ENCODE data around the gene DMRT3. TPM values are rescaled to one million over a fixed set of nuclear protein-coding genes. Genes with fewer than 3 reads are reported as not detected.

Gene DMRT3
- total and polyA plus RNA-seq, 3 donors from 2014 or later, result 6.3 to 11.8 (median 6.7) TPM

DNA sequence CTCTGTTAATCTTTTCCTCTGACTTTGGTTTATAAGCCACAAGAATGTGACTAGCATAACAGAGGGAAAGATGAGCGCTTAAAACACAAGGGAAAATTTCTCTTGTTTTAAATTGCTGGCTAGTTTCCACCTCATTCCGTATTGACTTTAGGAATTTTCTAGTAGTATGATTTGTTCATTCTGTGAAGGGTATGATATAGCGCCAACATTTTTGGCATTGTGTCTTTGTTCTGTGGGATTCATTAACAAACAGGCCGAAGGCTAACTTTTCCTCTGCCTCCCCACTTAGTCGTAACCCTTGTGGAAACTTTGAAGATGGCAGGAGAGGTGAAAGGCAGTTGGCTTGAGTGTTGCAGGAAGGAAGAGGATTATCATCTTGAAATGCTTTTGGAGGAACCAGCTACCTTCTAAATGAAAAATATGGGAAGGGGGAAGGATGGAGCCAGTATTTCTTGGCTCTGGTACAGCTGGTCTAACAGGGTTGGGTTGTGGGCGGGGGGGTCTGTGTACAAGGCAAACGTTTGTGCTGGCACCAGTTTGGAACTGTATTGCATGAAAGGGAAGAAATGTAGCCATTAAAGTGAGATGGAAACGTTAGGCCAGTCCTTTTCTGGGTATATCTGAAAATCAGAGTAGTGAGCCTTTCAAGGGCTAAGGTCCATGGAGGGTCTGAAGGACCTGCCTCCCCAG is 52.2 kb downstream of the DMRT3 start:
- Histone ChIP-seq H3K27me3 (no peaks in the 10 kb centered on the region), H3K36me3 (ENCODE audit: low read depth, missing control alignments) (no peaks in the 10 kb centered on the region), H3K27ac (no peak overlapping the region), H3K4me1 (no peaks in the 10 kb centered on the region), H3K9me3 (no peaks in the 10 kb centered on the region), H3K4me3 (no peak overlapping the region)
- DNase-seq, result no peak
- intact Hi-C loops (cut with DNase I; ENCODE audit: low total_unique reads), result no loop called here
- WGBS, 2 donors, result 64 to 70% methylated on average over 8 of the region's 8 CpGs
- TF ChIP-seq CTCF (IDR thresholded peaks at IDR 0.05), result no peak
- no peak for TF ChIP-seq POLR2A (IDR thresholded peaks at IDR 0.05)

DNA sequence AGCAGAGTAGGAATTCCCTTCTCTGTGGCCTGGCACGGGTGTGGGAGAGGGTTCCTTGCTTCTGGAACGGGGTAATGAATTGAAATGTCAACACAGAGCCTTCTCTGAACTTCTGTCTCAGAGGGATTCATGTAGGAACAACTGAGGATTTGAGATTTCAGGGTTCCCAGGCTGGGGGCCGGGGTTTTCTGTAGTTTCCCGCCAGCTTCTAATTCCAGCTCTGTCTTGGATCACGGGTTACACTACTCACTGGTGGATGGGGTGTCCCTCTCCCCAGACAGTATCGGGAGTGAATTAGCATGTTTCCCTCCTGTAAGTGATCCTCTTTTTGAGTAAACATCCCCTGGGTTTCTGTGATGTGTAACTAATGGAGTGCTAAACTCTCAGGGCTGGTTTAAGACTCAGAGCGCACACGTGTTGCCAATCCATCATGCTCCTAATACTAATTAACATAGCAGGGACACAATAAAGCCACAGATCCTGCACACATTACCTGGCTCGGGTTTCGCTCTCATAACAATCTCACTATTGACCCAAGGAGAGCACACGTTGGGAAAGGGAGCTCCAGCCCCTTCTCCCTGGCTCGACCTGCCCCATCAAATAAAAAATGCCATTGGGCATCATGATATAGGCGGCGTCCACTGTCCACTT is 55.6 kb downstream of the DMRT3 start:
- H3K4me1 ChIP-seq, result no peaks in the 10 kb centered on the region
- no peak for DNase-seq
- H3K9me3 ChIP-seq, result no peaks in the 10 kb centered on the region
- no peak overlapping the region for H3K27ac ChIP-seq
- no peaks in the 10 kb centered on the region for H3K36me3 ChIP-seq (ENCODE audit: low read depth, missing control alignments)
- H3K4me3 ChIP-seq, result no peak overlapping the region
- 68 to 73% methylated on average over 12 to 14 of the region's 14 CpGs for WGBS, 2 donors
- TF ChIP-seq CTCF (IDR thresholded peaks at IDR 0.05) (no peak), POLR2A (IDR thresholded peaks at IDR 0.05) (no peak)
- intact Hi-C loops (cut with DNase I; ENCODE audit: low total_unique reads), result no loop called here
- H3K27me3 ChIP-seq, result no peaks in the 10 kb centered on the region

GRCh38 chr9:1034271-1034670 is 57.8 kb downstream of the DMRT3 start:
- H3K27ac ChIP-seq, result no peak overlapping the region
- H3K4me3 ChIP-seq, result no peak overlapping the region
- no peaks in the 10 kb centered on the region for H3K36me3 ChIP-seq (ENCODE audit: low read depth, missing control alignments)
- H3K4me1 ChIP-seq, result no peaks in the 10 kb centered on the region
- no peaks in the 10 kb centered on the region for H3K9me3 ChIP-seq
- H3K27me3 ChIP-seq, result no peaks in the 10 kb centered on the region
- DNase-seq, result no peak
- TF ChIP-seq CTCF (IDR thresholded peaks at IDR 0.05) (no peak), POLR2A (IDR thresholded peaks at IDR 0.05) (no peak)
- 34 to 66% methylated on average over 3 of the region's 3 CpGs for WGBS, 2 donors
- intact Hi-C loops (cut with DNase I; ENCODE audit: low total_unique reads), result no loop called here

GRCh38 chr9:1039589-1039988 is 63.1 kb downstream of the DMRT3 start:
- DNase-seq, result no peak
- intact Hi-C loops (cut with DNase I; ENCODE audit: low total_unique reads), result no loop called here
- TF ChIP-seq POLR2A (IDR thresholded peaks at IDR 0.05) (no peak), CTCF (IDR thresholded peaks at IDR 0.05) (no peak)
- no peak overlapping the region for H3K4me3 ChIP-seq
- no peak overlapping the region for H3K27ac ChIP-seq
- H3K27me3 ChIP-seq, result no peaks in the 10 kb centered on the region
- no peaks in the 10 kb centered on the region for H3K9me3 ChIP-seq
- no peaks in the 10 kb centered on the region for H3K4me1 ChIP-seq
- no peaks in the 10 kb centered on the region for H3K36me3 ChIP-seq (ENCODE audit: low read depth, missing control alignments)
- 71 to 81% methylated on average over 4 of the region's 4 CpGs for WGBS, 2 donors

Small RNA genes within 50 kb of the gene (small RNA-seq; reads per million reads assigned to genes)
- 0 reads per million in 2 donors for gene RNU6-1073P

Other genes starting within 250 kb of the DMRT3 start
- 100 to 1,000 TPM in 1 of 2 donors, 10 to 100 TPM in 1; 93.4 to 128 TPM for gene DMRT1, start 135.0 kb upstream of the DMRT3 start, total RNA-seq
- 54.4 TPM for gene DMRT1, start 135.0 kb upstream of the DMRT3 start, polyA plus RNA-seq (ENCODE audit: insufficient read depth, low read depth, low replicate concordance)
- gene DMRT2, start 73.7 kb downstream of the DMRT3 start, total RNA-seq, result 1 to 10 TPM; 1.7 to 4.6 TPM
- 2.1 TPM for gene DMRT2, start 73.7 kb downstream of the DMRT3 start, polyA plus RNA-seq (ENCODE audit: insufficient read depth, low read depth, low replicate concordance)

Data from testis (tissue), 3 donors.